Limb (tissue), 2 donors: Measurements from ENCODE around the gene KCNMA1.
"Not testable (repeated sequence)": the region's sequence is repeated elsewhere in the genome, so short reads cannot be mapped to it uniquely, and the experiment has no call there.

Experiments
- DNase-seq, 2 donors: peaks; one replicate each; pipeline ENCODE4 v3.0.0-alpha.2; 2016; ENCODE audit errors: extremely low spot score in 2 of 2

The KCNMA1 gene

GRCh38 chr10:77605466-77605865 is 32.1 kb downstream of the KCNMA1 start:
- no peak for DNase-seq

GRCh38 chr10:77604941-77605351 is 32.7 kb downstream of the KCNMA1 start:
- DNase-seq, result no peak

GRCh38 chr10:77604063-77604462 is 33.5 kb downstream of the KCNMA1 start:
- DNase-seq, result no peak

- DNase-seq, result no peak
Observed at GRCh38 chr10:77603534-77603927, 34.1 kb downstream of the KCNMA1 start.

GRCh38 chr10:77602913-77603533 is 34.6 kb downstream of the KCNMA1 start:
- DNase-seq, result no peak

- DNase-seq, result no peak
Observed at GRCh38 chr10:77602231-77602912, 35.2 kb downstream of the KCNMA1 start.

GRCh38 chr10:77601488-77601887 is 36.1 kb downstream of the KCNMA1 start:
- DNase-seq, result no peak

- no peak for DNase-seq
Observed at GRCh38 chr10:77600640-77601039, 37.0 kb downstream of the KCNMA1 start.

- no peak for DNase-seq
Observed at GRCh38 chr10:77599651-77600050, 38.0 kb downstream of the KCNMA1 start.

- no peak for DNase-seq
Observed at GRCh38 chr10:77598606-77599005, 39.0 kb downstream of the KCNMA1 start.

- no peak for DNase-seq
Observed at GRCh38 chr10:77597560-77597959, 40.0 kb downstream of the KCNMA1 start.

- DNase-seq, result no peak
Observed at GRCh38 chr10:77594471-77594783, 43.2 kb downstream of the KCNMA1 start.

- DNase-seq, result no peak
Observed at GRCh38 chr10:77593771-77594470, 43.7 kb downstream of the KCNMA1 start.

GRCh38 chr10:77592946-77593636 is 44.5 kb downstream of the KCNMA1 start:
- DNase-seq, result no peak

GRCh38 chr10:77592510-77592909 is 45.1 kb downstream of the KCNMA1 start:
- no peak for DNase-seq

GRCh38 chr10:77591238-77591880 is 46.2 kb downstream of the KCNMA1 start:
- DNase-seq, result no peak

- DNase-seq, result no peak
Observed at GRCh38 chr10:77590344-77591237, 47.0 kb downstream of the KCNMA1 start.

- not testable (repeated sequence) for DNase-seq
Observed at GRCh38 chr10:77589703-77590102, 47.9 kb downstream of the KCNMA1 start.

- DNase-seq, result no peak
Observed at GRCh38 chr10:77588886-77589285, 48.7 kb downstream of the KCNMA1 start.

- DNase-seq, result no peak
Observed at GRCh38 chr10:77587416-77587790, 50.2 kb downstream of the KCNMA1 start.
